ENCODE results near the gene CDC123.
"Not testable (repeated sequence)": the region's sequence is repeated elsewhere in the genome, so short reads cannot be mapped to it uniquely, and the experiment has no call there.

- not testable (repeated sequence) for TF ChIP-seq POLR2A, POLR2AphosphoS5, TAF1, POU2F2 (IDR thresholded peaks at IDR 0.05; ENCODE audit: low read depth, low read length)
Measured at GRCh38 chr10:12277862-12278261, 81.9 kb downstream of the CDC123 start.

Data from GM12891 (cell line).